NCI-H2196 treated with DMSO at 0.1 percent for 48 hours (cell line): ENCODE results near the gene KCNMA1.
"Not testable (repeated sequence)": the region's sequence is repeated elsewhere in the genome, so short reads cannot be mapped to it uniquely, and the experiment has no call there.

Source experiments
- DNase-seq: peaks from one replicate; lab custom pipeline; 2025; ENCODE audit not compliant: unreplicated experiment; lab: John Stamatoyannopoulos, UW

KCNMA1 gene

GRCh38 chr10:77350711-77351119, 286.9 kb downstream of the KCNMA1 start:
- DNase-seq: no peak

GRCh38 chr10:77350134-77350533, 287.5 kb downstream of the KCNMA1 start:
- DNase-seq: no peak

GRCh38 chr10:77349226-77349625, 288.4 kb downstream of the KCNMA1 start:
- DNase-seq: no peak

- DNase-seq: no peak
Measured at GRCh38 chr10:77348751-77349150, 288.9 kb downstream of the KCNMA1 start.

- DNase-seq: no peak
Measured at GRCh38 chr10:77348082-77348481, 289.5 kb downstream of the KCNMA1 start.

- no peak for DNase-seq
Measured at GRCh38 chr10:77347052-77347451, 290.6 kb downstream of the KCNMA1 start.

- no peak for DNase-seq
Measured at GRCh38 chr10:77341055-77341454, 296.6 kb downstream of the KCNMA1 start.

- not testable (repeated sequence) for DNase-seq
Measured at GRCh38 chr10:77339872-77340271, 297.7 kb downstream of the KCNMA1 start.

- no peak for DNase-seq
Measured at GRCh38 chr10:77339166-77339565, 298.4 kb downstream of the KCNMA1 start.

GRCh38 chr10:77338143-77338542, 299.5 kb downstream of the KCNMA1 start:
- no peak for DNase-seq

- no peak for DNase-seq
Measured at GRCh38 chr10:77334501-77334900, 303.1 kb downstream of the KCNMA1 start.

- no peak for DNase-seq
Measured at GRCh38 chr10:77333610-77334340, 303.8 kb downstream of the KCNMA1 start.

GRCh38 chr10:77332256-77332655, 305.4 kb downstream of the KCNMA1 start:
- DNase-seq: no peak

GRCh38 chr10:77328272-77328816, 309.3 kb downstream of the KCNMA1 start:
- DNase-seq: no peak

GRCh38 chr10:77325233-77325537, 312.4 kb downstream of the KCNMA1 start:
- peak; percentile 52 for DNase-seq

- DNase-seq: no peak
Measured at GRCh38 chr10:77321838-77322237, 315.8 kb downstream of the KCNMA1 start.

GRCh38 chr10:77320971-77321471, 316.6 kb downstream of the KCNMA1 start:
- no peak for DNase-seq

GRCh38 chr10:77319557-77319956, 318.1 kb downstream of the KCNMA1 start:
- no peak for DNase-seq

- DNase-seq: no peak
Measured at GRCh38 chr10:77318739-77319138, 318.9 kb downstream of the KCNMA1 start.

GRCh38 chr10:77317221-77317620, 320.4 kb downstream of the KCNMA1 start:
- DNase-seq: no peak

GRCh38 chr10:77315496-77316129, 322.0 kb downstream of the KCNMA1 start:
- DNase-seq: no peak

- DNase-seq: no peak
Measured at GRCh38 chr10:77313066-77313750, 324.4 kb downstream of the KCNMA1 start.
